PC-9 (cell line): ENCODE measurements around the gene DIAPH3. TPM values are rescaled to one million over a fixed set of nuclear protein-coding genes. Genes with fewer than 3 reads are reported as not detected.

Experiments used
- BruUV-seq: library from RNA; stranded (reverse); fragments of 400-500 nt; replicated peaks from 2 replicates; lab custom pipeline; 2021; lab: Mats Ljungman, UMichigan
- CTCF ChIA-PET: fragments of 300-600 bp; sonication (Branson Sonifier 250); formaldehyde crosslinking; loops from one replicate; lab custom pipeline; 2022; ENCODE audit warnings: antibody characterized with exemption; lab: Charles Lee
- POLR2A ChIA-PET: fragments of 300-600 bp; sonication (Branson Sonifier 250); formaldehyde crosslinking; loops from one replicate; lab custom pipeline; 2022; ENCODE audit warnings: antibody characterized with exemption; ENCODE audit not compliant: unreplicated experiment; lab: Charles Lee
- DNase-seq, 2 experiments: peaks; one replicate each; pipeline versions ENCODE4 v3.0.0 to v3.0.0-alpha.2; 2015 to 2022; ENCODE audit warnings: mixed read lengths in 1 of 2
- H2AFZ ChIP-seq: fragments of 200-600 bp; sonication (generic); 2 replicates; pipeline ENCODE4 v1.8.1; 2017; ENCODE audit warnings: antibody characterized with exemption
- H3F3A ChIP-seq: fragments of 200-600 bp; sonication (generic); 2 replicates; pipeline ENCODE4 v1.8.1; 2017; ENCODE audit warnings: antibody characterized with exemption, mild to moderate bottlenecking, low read depth; ENCODE audit not compliant: insufficient read depth
- H3K27ac ChIP-seq: fragments of 200-600 bp; sonication (generic); 2 replicates; pipeline ENCODE4 v1.6.1; 2016; ENCODE audit warnings: mixed run types
- H3K27me3 ChIP-seq: fragments of 200-600 bp; sonication (generic); 2 replicates; pipeline ENCODE4 v1.6.1; 2016; ENCODE audit warnings: low read depth, mixed run types; ENCODE audit not compliant: insufficient read depth
- H3K36me3 ChIP-seq: fragments of 200-600 bp; sonication (generic); 2 replicates; pipeline ENCODE4 v1.6.1; 2016; ENCODE audit warnings: low read depth, mixed run types
- H3K4me1 ChIP-seq: fragments of 200-600 bp; sonication (generic); replicated peaks from 2 replicates; pipeline ENCODE4 v1.6.1; 2016; ENCODE audit warnings: mixed run types; ENCODE audit not compliant: insufficient read depth
- H3K4me2 ChIP-seq: fragments of 200-600 bp; sonication (generic); 2 replicates; pipeline ENCODE4 v1.6.1; 2017; ENCODE audit warnings: mixed run types
- H3K4me3 ChIP-seq: fragments of 200-600 bp; sonication (generic); 2 replicates; pipeline ENCODE4 v1.6.1; 2016; ENCODE audit warnings: mixed run types
- H3K79me2 ChIP-seq: fragments of 200-600 bp; sonication (generic); 2 replicates; pipeline ENCODE4 v1.6.1; 2017; ENCODE audit warnings: low read depth, mixed run types
- H3K9me2 ChIP-seq: fragments of 200-600 bp; sonication (generic); 2 replicates; pipeline ENCODE4 v1.8.1; 2017; ENCODE audit warnings: mild to moderate bottlenecking; ENCODE audit not compliant: insufficient read depth
- H3K9me3 ChIP-seq: fragments of 200-600 bp; sonication (generic); 2 replicates; pipeline ENCODE4 v1.8.1; 2016; ENCODE audit warnings: low read depth; ENCODE audit not compliant: insufficient read depth
- H4K20me1 ChIP-seq: fragments of 200-600 bp; sonication (generic); 2 replicates; pipeline ENCODE4 v1.8.1; 2017; ENCODE audit not compliant: insufficient read depth
- CTCF ChIP-seq: fragments of 200-600 bp; sonication (generic); conservative IDR thresholded peaks from 2 replicates; pipeline ENCODE4 v1.6.1; 2017; ENCODE audit warnings: mixed run types, antibody characterized with exemption, mild to moderate bottlenecking, moderate library complexity
- EZH2 ChIP-seq: fragments of 200-600 bp; sonication (generic); IDR thresholded peaks from 2 replicates; pipeline ENCODE4 v1.8.0; 2017; ENCODE audit warnings: antibody characterized with exemption, low read depth
- intact Hi-C: fragments of 100-400 bp; cut with micrococcal nuclease; formaldehyde crosslinking; loops from one replicate; pipeline ENCODE4 v1.10.0; 2022; ENCODE audit not compliant: unreplicated experiment
- total RNA-seq: library from RNA; stranded (reverse); gene quantifications from 2 replicates; pipeline ENCODE4 v1.2.3, GENCODE V29; 2021

The DIAPH3 gene
- total RNA-seq, 1 experiment from 2014 or later: 39.3 TPM

GRCh38 chr13:59700281-59700680 lies 463.4 kb downstream of the DIAPH3 start:
- Histone ChIP-seq H3K27ac (no peak overlapping the region), H3K4me2 (no peak overlapping the region), H4K20me1 (no peaks in the 10 kb centered on the region), H3K27me3 (no peaks in the 10 kb centered on the region), H3K36me3 (no peaks in the 10 kb centered on the region), H3K4me3 (no peak overlapping the region), H3K79me2 (no peaks in the 10 kb centered on the region), H3K9me2 (no peaks in the 10 kb centered on the region), H2AFZ (no peak overlapping the region), H3K9me3 (no peaks in the 10 kb centered on the region), H3K4me1 (no peaks in the 10 kb centered on the region), H3F3A (no peaks in the 10 kb centered on the region)
- ChIA-PET POLR2A (no interaction called here), CTCF (no interaction called here)
- TF ChIP-seq CTCF: no peak
- no peak for TF ChIP-seq EZH2
- intact Hi-C loops: no loop called here
- DNase-seq: no peak
- BruUV-seq: no TSS peak

GRCh38 chr13:59696271-59696670 lies 467.5 kb downstream of the DIAPH3 start:
- H3K4me1 ChIP-seq: peaks cover 6% of the 10 kb centered on the region
- no peaks in the 10 kb centered on the region for H3K36me3 ChIP-seq
- H3K4me2 ChIP-seq: no peak overlapping the region
- no peak overlapping the region for H2AFZ ChIP-seq
- no peaks in the 10 kb centered on the region for H3K9me3 ChIP-seq
- TF ChIP-seq EZH2: no peak
- no peak for TF ChIP-seq CTCF
- no TSS peak for BruUV-seq
- H3K9me2 ChIP-seq: no peaks in the 10 kb centered on the region
- no peaks in the 10 kb centered on the region for H3K27me3 ChIP-seq
- intact Hi-C loops: no loop called here
- no peak for DNase-seq
- ChIA-PET POLR2A (no interaction called here), CTCF (no interaction called here)
- H3K27ac ChIP-seq: no peak overlapping the region
- H4K20me1 ChIP-seq: no peaks in the 10 kb centered on the region
- no peaks in the 10 kb centered on the region for H3K79me2 ChIP-seq
- H3F3A ChIP-seq: no peaks in the 10 kb centered on the region; the same call in 1 of the 2 replicates
- H3K4me3 ChIP-seq: no peak overlapping the region

GRCh38 chr13:59691501-59692066 lies 472.1 kb downstream of the DIAPH3 start:
- Histone ChIP-seq H3K36me3 (no peaks in the 10 kb centered on the region), H3K79me2 (no peaks in the 10 kb centered on the region), H3K4me3 (no peak overlapping the region), H3K9me3 (no peaks in the 10 kb centered on the region), H3K27me3 (no peaks in the 10 kb centered on the region), H2AFZ (no peak overlapping the region), H3K27ac (no peak overlapping the region), H3K4me2 (no peak overlapping the region), H3K4me1 (peaks cover 8% of the 10 kb centered on the region), H4K20me1 (no peaks in the 10 kb centered on the region), H3F3A (no peaks in the 10 kb centered on the region; the same call in 1 of the 2 replicates), H3K9me2 (no peaks in the 10 kb centered on the region)
- no peak for DNase-seq
- intact Hi-C loops: no loop called here
- TF ChIP-seq EZH2: no peak
- TF ChIP-seq CTCF: no peak
- BruUV-seq: no TSS peak
- CTCF ChIA-PET: no interaction called here
- POLR2A ChIA-PET: interaction anchor here (0.6 kb wide), 1 partner anchor 454 kb away, joined by 5 read pairs; no protein-coding TSS in a partner anchor
